HUDEP-2 (cell line): Measurements from ENCODE around the gene DNAAF8.

Experiments
- DNase-seq, 76 experiments: peaks; one replicate each; lab custom pipeline; 2025; ENCODE audit not compliant: unreplicated experiment in 76 of 76; lab: John Stamatoyannopoulos, UW

Gene DNAAF8

DNA sequence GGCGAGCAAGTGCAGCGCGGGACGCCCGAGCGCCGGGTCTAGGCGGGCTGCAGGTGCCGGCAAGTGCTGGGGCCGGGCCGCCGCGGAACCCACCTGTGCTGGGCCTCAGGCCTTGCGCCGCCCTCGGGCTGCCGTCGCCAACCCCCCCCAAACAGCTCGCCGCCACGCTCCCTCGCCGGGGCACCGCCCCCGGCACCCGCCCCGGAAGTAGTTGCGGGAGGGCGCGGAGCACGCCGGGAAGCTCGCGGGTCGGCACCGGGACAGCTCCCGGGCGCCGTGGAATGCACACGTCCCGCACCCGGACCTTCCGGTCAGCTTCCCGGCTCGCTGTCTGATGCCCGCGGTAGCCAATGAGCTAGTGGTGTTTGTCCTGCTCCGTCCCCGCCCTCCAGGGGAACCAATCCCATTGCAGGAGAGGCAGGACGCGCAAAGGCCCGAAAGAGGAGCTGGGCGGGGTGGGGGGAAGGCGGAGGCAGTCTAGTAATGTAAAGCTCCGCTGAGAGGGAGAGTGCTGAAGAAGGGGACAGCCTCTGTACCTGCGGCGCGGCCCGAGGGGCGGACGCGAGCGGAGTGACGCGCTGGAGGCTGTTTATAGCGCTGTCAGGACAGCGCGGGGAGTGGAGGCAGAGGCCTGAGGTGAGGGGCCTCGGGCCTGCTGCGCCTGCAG, at the start of gene DNAAF8, which contains the start of gene ANKS3:
TSS of gene DNAAF8 (plus strand) at position 475 of the 667 bp plus-strand sequence. CDS start 1,978 bp downstream, outside the sequence.
TSS of gene ANKS3 (minus strand) at position 209 of the 667 bp plus-strand sequence. CDS start 4,122 bp downstream, outside the sequence.
- DNase-seq: peak in 75 of 76 experiments; percentile 41 to 96 (median 88)

DNA sequence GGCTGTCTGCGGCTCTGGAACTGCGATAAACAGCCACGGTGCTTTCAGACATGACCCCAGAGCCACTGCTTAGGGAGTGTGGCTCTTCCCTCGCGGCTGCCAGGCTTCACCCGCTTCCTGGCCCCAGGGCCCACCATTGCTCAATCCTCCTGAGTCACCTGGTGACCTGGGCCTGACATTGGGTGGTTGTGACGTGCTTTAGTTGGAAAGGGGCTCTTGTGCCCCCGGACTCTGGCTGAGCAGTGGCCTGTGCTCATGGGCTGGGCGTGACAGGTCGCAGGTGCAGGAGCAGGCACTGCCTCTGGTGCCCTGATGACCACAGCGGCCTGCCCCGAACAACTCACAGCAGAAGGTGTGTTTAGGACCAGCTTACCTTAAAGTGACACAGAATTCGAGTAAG, 49.6 kb upstream of the DNAAF8 start:
- DNase-seq: no peak

DNA sequence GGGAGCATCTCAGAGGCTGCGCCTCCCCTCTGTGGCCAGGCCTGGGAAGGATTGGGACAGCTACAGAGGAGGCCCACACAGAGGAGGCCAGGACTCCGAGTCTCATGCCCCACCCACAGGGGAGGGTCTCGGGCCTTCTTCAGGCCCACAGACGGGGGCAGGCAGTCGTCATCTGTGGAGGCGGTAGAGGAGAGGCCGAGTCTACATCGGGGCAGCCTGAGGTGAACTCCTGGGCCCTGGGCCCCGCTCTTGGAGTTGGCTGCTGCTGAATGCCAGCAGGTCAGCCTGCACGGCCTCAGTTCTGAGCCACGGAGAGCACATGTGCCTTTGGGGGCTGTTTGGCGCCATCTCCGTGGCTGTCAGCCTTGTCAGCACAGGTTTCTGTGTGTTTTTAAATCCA, 49.0 kb upstream of the DNAAF8 start:
- DNase-seq: no peak

DNA sequence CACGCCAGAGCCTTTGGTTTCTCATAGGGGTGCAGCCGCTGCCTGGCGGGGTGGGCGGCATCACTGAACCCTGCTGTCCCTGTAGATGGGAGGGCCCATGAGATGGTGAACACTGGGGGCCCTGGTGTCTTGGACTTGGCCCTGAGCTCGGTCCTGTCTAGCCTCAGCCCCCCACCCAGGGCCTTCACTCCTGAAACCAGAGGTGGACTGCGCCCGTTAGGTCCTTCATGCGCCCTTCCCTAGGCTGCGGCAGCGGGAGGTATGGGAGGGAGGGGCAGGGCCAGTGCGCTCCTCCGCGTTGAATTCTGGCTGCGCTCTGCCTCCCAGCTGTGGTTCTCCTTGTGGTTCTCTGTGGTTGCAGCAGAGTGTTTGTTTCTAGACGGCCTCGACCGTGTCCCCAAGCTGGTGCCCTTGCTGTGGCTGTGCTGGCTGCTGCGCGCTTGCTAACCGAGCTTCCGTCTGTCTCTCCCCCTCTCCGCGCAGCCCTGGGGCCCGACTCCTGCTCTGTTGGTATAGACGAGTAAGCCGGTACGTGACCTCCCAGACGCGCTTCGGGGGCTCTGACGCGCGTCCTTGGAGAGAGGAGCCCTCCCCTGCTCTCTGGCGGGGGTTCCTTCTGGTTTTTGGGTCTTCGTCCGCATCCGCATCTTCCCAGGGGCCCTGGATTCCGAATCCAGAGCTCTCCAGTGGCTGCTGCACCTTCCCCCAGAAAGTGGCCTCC, 48.4 kb upstream of the DNAAF8 start:
- no peak for DNase-seq

DNA sequence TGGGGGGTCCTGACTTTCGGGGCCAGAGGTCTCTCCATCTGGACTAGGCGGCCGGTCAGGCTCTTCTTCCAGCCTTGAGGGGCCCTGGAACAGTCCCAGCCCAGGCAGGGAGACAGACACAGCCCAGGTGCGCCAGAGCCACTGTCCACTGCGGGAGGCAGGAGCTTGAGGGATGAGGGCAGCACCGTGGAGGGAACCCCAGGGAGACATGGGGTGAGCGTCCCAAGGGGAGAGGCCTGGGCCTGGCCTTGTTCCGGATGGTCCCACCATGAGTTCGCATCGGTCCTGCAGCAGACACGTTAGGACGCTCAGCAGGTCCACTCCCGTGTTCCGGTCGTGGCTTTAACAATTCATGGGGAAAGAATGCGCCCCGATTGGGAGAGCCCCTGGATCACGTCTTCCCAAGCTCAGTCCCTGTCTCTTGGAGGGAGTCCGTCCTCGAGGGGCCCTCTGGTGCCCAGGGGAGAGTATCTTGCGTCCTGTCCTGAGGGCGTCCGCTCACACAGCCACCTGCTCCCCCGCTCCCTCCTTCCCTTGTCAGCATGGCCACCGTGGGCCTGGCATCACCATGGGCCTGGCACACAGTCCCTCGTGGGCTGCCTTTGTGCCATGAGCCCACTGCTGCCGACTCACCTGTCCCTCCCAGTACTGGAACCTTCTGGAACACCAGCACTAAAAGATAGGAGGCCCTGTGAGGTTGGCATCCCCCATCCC, 47.7 kb upstream of the DNAAF8 start:
- no peak for DNase-seq

DNA sequence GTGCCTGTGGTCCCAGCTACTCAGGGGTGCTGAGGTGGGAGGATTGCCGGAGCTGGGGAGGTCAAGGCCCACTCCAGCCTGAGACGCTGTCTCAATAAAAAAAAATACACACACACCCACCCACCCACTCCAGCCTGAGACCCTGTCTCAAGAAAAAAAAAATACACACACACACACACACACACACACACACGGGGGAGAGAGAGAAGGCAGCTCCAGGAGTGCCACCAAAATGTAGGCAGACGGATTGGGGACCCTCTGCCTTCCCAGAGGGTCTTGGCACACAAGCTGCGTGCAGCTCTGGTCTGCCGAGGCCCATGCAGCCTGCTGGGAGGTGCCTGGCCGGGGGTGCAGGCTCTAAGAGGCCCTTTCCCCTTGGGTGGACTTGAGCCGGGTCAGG, 46.9 kb upstream of the DNAAF8 start:
- DNase-seq: no peak

DNA sequence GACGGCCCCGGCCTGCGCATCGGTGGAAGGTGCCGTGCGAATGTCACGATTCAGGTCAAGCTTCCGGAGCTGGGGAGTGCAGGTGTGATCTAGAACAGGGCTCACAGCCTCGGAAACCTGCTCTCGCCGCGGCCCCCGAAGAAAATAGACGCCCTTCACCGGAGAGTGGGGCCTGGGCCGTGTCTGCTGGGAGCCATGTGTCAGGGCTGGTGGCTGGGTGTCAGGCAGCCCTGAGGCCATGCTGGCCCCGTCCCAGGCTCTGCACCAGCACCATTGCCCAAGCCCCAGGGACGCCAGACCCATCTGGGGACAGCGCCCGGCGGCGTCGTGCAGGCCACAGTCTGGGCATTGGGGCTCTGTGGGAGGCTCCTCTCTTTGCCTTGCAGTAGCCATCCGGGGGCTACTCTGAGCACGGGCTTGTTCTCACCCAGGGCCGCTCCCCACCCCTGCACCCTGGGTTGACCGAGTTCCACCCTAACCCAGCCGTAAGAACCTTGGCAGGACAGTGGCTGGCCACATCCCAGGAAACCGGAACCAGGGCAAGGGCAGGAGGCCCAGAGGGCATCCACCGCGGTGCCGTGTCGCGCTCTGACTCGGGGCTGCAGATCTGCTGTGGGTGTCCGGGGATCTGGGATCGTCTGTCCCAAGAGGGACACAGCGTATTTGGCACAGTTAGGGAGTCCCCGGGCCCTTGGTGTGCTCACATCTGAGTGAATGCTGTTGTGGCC, 46.2 kb upstream of the DNAAF8 start:
- DNase-seq: no peak

DNA sequence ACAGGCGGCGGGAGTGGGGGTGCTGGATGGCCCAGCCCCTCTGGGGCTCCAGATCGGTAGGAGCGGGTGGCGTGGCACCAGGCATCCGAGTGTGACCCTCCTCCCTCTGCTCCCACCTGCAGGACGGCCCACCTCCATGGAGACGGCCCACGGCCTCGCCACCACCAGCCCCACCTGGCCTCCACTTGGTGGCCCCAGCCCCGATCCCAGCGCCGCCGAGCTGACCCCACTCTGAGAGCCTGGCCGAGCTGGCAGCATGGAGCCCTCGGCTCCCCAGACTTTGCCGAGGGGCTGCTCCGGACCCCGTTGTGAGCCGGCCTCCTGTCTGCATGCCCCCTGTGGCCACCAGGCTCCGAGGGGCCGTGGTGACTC, 45.7 kb upstream of the DNAAF8 start:
- DNase-seq: no peak

DNA sequence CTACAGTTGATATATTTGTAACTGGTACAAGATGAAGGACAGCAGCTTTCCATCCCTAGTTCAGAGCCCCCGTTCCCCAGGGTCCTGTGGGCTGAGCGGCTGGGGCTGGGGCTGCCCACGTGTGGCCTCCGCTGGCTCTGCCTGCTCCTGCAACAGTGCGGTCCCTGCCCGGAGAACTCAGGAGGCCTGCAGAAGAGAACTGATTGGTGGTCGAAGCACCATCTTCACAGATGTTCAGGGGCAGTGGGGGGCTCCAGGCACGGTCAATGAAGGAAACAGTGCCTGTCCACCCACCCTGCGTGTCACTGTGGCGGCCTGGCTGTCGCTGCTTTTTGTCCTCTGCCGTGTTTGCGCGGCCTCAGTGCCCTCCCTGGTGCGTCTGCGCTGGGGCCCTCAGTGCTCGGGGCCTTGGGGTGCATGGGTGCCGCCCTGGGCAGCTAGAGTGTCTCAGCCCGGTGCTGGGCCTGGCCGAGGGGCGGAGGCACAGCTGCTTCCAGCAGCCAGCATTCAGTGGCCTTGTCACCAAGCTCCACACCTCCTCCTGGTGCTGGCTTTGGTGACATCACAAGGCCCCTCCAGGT, 45.2 kb upstream of the DNAAF8 start:
- no peak for DNase-seq

DNA sequence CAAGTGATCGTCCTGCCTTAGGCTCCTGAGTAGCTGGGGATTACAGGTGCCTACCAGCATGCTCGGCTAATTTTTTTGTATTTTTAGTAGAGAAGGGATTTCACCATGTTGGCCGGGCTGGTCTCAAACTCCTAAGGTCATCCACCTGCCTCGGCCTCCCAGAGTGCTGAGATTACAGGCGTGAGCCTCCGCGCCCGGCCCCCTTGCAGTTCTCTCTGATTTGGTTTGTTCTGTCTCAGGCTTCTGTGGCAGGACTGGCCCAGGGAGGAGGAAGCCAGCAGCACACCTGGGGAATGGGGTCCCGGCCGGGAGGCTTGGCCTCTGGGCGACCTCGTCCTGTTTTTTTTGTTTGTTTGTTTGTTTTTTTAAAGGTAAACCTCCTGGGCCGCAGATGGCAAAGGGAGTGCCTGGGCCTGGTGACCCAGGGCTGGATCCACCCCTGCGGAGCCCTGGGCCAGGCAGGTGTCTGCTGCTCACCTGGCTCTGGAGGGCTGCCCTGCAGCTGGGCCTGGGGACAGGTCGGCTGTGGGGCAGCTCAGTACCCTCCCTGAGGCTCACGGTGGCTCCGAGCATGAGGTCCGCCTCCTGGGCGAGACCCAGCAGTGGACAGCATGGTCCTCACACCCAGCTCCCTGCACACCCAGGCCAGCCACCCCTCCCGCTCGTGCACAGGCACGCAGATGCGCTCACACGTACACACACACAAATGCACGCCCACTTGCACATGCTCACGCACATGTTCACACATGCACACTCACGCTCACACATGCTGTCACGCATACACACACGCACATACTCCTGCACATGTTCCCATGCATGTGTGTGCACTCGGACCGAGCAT, 44.3 kb upstream of the DNAAF8 start:
- DNase-seq: no peak

DNA sequence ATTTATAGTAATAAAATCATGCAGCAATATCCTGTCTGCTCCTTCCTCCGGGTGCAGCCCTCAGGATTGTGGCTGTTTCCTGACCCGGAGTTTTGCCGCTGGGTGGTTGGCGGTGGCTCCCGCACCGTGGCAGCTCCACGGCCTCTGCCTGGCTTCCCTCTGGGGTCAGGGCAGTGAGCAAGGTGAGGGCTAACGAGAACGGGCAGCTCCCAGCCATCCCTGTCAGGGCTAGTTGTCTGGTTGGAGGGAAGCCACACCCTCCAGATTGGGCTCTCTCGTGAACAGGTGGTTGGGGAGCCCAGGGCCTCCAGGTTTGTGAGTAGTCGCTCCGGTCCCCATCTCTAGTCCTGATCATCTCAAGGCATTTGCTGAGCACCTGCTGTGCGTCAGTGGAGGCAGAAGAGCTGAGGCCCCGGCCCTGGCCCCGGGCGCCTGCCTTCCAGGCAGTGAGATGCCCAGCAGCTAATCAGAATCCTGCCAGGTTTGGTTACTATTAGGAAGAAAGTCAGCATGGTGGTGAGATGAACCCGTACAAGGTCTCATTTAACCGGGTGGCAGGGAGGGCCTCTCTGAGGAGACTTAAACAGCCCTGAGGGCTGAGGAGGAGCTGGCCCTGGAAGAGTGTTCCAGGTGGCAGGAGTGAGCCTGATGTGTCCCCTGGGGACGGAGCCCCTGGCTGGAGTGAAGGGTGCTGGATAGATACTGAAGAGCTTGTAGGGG, 43.2 kb upstream of the DNAAF8 start:
- DNase-seq: no peak

DNA sequence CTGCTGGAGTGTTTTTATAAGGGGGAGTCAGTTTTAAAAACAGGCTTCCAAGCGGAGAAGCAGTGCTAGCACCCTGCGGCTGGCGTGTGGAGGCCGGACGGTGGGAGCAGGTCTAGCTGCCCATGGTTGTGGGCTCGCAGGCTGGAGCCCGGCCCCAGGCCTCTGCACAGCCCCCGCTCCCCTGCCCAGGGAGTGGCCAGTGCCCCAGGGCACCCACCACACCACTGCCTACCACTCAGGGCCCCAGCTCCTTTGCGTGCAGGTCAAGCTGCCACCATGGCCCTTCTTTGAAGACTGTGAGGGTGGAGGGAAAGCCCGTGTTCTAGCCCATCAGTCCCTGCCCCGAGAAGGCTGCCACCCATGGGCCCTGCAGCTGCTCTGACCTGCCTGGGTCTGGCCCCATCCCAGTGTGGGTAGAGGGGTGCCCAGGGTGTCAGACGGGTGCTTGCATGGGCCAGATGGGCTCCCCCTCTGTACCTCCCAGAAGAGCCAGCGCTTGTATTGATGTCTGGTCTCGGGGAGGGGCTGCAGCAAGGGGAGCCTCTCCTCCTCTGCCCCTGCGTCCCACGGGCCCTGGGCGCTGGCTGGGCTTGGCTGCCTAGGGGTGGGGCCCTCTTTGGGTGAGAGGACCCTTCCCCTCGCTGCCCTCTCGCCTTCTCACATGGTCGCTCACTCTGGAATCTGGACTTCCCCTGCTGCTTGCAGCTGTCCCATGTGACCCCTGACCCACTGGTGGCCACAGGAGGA, 42.5 kb upstream of the DNAAF8 start:
- DNase-seq: no peak

DNA sequence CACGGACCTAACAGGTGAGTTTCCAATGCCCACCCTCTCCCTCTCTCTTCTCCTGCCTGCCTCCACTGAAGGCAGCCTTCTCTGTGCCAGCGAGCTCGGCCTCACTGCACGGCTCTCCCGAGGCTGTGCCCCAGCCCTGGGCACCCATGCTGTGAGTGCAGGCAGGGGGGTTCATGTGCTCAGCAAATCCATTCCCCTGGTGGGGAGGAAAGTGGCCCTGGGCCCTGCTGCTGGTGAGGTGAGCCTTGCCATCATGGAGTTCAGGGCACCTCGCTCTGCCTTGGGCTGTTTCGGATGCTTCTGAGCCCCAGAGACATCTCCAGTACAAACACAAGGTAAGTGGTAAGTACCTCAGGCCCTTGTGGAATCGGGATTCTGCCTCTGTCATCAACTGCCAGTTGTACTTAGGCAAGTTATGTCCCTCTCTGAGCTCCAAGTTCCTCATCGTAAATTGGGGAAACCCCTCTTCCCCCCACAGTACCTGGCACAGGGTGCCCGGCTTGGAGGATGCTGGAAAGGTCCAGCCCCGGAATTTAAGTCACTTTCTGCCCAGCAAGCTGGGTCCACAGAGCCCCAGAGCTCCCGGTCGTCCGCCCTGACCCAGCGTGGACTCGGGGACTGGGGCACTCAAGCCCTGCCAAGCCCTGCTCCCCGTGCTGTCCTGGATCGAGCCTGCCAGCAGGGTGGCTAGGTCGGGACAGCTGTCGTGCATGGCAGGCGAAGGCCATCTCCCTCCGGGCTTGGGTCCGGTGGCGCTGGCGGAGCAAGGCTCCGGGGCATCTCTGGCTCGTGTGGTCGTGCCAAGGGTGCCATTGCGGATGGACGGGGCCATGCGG, 41.7 kb upstream of the DNAAF8 start:
- DNase-seq: peak in 1 of 76 experiments; percentile 43

DNA sequence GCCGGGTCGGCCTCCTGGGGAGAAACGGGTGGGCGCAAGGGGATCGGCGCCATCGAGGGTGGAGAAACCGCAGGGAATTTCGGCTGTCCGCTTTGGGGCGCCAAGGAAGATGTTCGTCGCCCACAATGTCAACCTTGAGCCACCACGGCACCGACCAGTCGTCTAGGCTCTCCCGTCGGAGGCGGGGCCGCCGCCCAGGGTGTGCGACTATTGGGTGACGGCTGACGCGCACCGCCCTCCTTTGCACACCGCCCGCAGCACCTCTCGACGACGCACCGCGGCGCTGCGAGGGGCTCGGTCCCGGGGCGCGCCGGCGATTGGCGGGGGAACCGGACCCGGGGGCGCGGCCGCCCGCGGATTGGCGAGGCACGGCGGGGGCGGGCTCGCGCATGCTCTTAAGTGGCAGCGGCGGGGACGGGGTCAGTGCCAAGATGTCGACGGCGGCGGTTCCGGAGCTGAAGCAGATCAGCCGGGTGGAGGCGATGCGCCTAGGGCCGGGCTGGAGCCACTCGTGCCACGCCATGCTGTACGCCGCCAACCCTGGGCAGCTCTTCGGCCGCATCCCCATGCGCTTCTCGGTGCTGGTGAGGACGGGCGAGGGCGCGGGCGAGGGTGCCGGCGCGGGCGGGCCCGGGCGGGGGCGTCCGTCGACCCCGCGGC, 40.9 kb upstream of the DNAAF8 start, which contains the start of gene NUDT16L1:
TSS of gene NUDT16L1 (plus strand) at position 267 of the 660 bp plus-strand sequence. CDS start at position 432, 165 bp downstream.
- DNase-seq: peak in 75 of 76 experiments; percentile 36 to 97 (median 93)

DNA sequence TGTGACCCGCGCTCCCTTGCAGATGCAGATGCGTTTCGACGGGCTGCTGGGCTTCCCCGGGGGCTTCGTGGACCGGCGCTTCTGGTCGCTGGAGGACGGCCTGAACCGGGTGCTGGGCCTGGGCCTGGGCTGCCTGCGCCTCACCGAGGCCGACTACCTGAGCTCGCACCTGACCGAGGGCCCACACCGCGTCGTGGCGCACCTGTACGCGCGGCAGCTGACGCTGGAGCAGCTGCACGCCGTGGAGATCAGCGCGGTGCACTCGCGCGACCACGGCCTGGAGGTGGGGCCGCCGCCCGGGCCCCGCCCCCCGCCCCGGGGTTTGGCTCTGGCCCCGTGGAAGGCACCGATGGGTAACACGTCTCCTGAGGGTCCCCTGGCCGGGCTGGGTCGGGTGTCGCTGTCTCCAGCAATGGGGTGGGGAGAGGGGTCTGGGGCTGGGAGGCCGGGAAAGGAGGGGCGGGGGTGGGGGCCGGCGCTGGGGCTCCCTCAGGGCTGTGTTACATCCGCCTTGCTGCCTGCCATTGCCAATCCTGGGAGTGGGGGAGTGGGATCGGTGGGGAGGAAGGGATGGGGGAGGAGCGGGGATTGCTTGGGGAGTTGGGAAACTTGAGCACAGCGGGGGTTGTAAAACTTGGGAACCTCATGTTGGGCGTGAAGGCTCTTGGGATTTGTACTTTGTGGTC, 40.2 kb upstream of the DNAAF8 start:
- DNase-seq: peak in 10 of 76 experiments; percentile 8 to 44 (median 16)
